Prostate gland (tissue), 2 donors: ENCODE data around the gene RARS1.

Source experiments
- CTCF ChIP-seq, 4 experiments: fragments of 200-600 bp in 2 of 4; fragments of 450-650 bp in 2 of 4; sonication (generic) in 2 of 4; IDR thresholded peaks; 1 replicate in 3 of 4; 2 replicates in 1 of 4; pipeline ENCODE4 v1.5.1; 2016 to 2019; ENCODE audit warnings: antibody characterized with exemption in 4 of 4, mild to moderate bottlenecking in 2 of 4, moderate library complexity in 2 of 4
- POLR2A ChIP-seq: fragments of 450-650 bp; IDR thresholded peaks from one replicate; pipeline ENCODE4 v1.6.1; 2016; ENCODE audit warnings: antibody characterized with exemption, mild to moderate bottlenecking
- POLR2AphosphoS5 ChIP-seq: sonication (generic); formaldehyde crosslinking; IDR thresholded peaks from one replicate; pipeline ENCODE4 v1.6.1; 2017; ENCODE audit warnings: antibody characterized with exemption

- TF ChIP-seq CTCF (IDR thresholded peaks at IDR 0.05): no peak
- TF ChIP-seq POLR2AphosphoS5: no peak
- TF ChIP-seq POLR2A: no peak
Measured at GRCh38 chr5:168531191-168531590, 44.9 kb downstream of the RARS1 start.
